HG03521 (cell line): ENCODE measurements around the gene PBX1.

Source experiments
- ATAC-seq: cut with Tn5 transposase; IDR thresholded peaks from one replicate; pipeline ENCODE4 v1.9.1; 2021; ENCODE audit warnings: mild to moderate bottlenecking, moderate library complexity; ENCODE audit not compliant: unreplicated experiment

The PBX1 gene

GRCh38 chr1:164794356-164794755, 235.4 kb downstream of the PBX1 start:
- no peak for ATAC-seq

DNA sequence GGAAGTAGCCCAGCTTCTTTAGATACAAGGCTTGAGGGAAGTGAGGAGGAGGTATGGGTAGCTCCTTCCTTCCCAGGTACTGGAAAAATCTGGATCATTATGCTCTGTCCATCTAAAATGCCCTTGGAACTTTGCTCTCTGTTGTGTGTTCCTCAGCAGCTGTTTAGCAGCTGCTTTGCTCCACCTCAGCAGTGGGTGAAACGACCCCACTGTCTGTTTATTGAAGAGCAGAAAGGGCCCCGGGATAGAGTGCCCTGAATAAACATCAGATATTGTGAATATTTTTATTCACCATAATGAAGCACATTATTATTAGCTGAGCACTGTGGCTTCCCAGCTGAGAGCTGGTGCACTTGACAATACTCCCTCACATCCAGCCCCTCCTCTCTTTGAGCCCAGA, 237.9 kb downstream of the PBX1 start:
- no peak for ATAC-seq

DNA sequence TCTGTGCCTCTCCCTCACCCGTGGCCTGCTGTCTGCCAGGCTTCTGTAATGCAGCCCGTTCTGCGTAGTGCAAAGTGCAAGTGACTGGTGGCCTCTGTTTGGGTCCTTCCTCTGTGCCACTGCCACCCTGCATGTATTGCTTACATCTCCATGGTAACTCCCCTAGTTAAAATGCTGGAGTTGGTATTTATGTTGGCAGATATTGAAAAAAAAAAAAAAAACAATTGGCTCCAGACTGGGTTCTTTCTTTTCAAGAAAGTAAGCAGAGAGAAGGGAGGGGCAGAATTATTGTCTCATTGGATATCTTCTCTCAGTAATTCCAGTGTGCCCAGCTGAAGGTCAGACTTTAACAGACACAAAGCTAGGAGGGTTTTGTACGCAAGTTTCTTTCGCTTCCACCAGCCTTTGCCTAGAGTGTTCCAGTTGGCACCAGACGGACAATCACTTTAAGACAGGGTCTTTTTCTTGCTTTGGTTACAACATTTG, 242.3 kb downstream of the PBX1 start:
- ATAC-seq = no peak

- no peak for ATAC-seq
Measured at GRCh38 chr1:164801791-164802502, 243.0 kb downstream of the PBX1 start.

DNA sequence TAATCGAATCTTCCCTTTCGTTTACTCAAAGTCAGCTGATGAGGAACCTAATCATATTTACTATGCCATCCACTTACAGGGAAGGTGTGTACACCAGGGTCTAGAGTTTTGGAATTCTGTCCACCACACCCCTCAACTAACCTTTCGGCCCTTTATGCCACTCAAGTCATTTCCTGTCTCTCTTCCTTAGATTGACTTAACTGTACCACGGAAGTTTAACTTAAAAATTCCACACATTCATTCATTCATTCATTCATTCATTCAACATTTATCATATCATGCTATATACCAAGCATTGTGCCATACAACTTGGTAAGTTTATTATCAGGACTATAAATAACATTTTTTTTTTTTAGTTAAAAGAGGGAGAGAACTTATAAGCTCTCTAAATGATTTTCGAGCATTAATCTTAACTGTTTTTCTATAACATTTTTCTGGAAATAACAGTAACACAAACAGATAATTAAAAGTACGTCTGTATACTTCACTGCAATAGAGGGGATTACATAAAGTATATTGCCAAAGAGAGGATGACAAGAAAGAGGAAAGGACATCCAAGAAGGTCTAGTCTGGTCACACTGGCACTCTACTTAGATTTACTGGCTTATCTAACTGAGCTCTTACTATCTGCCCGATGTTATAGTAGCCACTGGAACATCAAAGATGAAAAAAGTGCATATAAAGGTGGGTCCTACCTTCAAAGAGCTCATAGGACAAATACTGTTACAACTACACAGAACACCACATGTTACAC, 243.7 kb downstream of the PBX1 start:
- ATAC-seq = no peak

GRCh38 chr1:164803366-164803765, 244.4 kb downstream of the PBX1 start:
- no peak for ATAC-seq

GRCh38 chr1:164804366-164804765, 245.4 kb downstream of the PBX1 start:
- no peak for ATAC-seq

GRCh38 chr1:164805399-164805798, 246.4 kb downstream of the PBX1 start:
- no peak for ATAC-seq

DNA sequence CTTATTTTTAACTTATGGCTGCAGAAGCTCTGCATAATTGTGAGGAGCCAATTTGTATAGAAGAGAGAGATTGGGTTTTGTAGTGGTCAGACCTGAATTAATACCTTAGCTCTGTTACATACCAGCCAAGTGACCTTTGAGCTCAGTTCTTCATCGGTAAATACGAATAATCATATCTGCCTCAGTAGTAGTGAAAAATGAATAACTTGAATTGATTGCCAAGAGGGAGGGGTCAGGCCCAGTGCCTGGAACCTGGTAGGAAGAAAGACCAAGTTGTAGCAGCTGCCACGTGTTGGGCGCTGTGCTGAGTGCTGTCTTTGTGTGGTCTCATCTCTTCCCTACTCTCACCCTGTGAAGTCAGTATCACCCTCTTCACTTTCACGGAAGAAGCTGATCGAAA, 247.5 kb downstream of the PBX1 start:
- no peak for ATAC-seq

DNA sequence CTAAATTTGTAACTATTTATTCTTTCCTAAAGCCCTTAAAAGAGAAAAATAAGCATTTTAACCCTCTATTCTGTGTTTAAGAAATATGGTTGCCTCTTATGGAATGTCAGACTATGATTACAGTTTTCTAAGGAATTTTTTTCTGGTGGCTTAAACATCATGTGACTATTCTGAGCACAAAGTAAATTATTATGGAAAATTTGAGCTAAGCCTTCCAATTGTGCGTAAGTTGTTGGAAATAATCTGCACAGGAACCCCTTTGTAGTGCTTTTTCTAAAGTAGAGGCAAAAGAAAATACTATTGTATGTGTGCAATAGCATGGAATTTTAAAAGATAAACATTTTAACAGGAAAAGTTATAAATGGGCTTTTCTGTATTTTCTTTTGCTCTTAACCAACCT, 254.8 kb downstream of the PBX1 start:
- no peak for ATAC-seq

DNA sequence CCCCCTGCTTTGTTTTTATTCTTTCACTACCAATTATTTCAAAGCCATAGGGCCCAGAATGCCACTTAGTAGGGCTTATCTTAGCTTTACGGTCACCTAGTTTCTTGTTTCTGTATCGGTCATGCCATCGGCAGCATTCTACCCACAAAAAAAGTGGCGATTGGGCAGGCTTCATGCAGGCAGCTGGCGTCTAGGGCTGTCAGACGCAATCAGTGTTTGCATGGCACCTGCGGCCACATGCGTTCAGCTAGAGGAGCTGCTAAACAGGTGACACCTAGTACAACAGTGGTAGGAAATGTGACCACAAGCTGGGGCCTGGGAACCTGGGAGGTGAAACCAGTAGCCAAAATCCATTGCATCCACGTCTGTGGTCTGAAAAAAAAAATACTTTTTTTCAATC, 262.7 kb downstream of the PBX1 start:
- no peak for ATAC-seq

DNA sequence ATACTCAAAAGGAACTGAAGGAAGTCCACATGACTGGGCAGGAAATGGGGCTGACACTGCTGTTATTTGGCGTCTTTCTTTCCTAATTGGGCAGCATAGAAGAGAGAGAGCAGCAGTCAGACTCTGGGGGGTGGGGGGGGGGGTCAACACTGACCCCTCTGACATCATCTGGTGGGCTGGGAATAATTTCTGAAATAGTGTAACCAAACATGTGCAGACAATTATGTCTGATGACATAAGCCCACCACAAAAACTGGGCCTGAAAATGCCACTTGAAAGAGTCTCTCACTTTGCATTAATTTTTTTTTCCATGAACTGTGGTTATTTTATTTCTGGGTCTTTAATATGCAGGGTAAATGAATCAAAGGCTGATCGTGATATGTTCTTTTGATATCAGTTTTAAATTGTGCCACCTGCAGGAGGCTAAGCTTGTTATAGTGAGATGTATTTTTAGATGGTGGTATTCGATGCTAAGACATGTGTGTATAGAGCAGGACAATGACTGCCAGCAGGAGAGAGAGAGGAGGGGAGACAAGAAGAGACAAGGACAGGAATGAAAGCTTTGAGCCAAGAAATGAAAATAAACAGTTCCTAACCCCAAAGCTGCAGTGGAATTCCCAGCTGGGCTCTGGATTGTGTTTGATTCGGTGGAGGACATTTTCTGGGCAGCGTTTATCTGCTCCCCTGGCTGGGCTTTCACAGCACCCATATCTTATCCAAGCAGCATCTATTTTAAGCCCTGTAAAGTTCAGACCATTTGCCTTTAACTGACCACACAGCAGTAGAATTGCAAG, 264.7 kb downstream of the PBX1 start:
- no peak for ATAC-seq

GRCh38 chr1:164824542-164824941, 265.6 kb downstream of the PBX1 start:
- no peak for ATAC-seq

GRCh38 chr1:164830628-164831027, 271.6 kb downstream of the PBX1 start:
- ATAC-seq = no peak

DNA sequence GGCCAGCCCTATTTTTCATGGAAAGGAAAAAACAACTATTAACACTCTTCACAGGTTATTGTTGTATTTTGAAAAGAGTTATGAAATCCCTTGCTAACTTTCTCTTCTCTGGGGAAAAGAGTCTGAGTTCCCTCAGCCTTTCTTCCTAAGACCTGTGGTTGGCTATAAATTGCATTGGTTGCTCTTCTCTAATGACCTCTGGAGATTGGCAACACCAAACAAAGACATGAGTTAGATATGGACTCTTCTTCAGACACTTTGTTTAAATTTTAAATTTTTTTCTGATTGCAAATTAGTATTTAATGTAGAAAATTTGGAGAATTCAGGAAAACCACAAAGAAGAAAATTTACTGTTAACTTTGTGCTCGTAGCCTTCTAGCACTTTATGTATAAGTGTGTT, 275.7 kb downstream of the PBX1 start:
- ATAC-seq = no peak

GRCh38 chr1:164836614-164837018, 277.6 kb downstream of the PBX1 start:
- no peak for ATAC-seq

DNA sequence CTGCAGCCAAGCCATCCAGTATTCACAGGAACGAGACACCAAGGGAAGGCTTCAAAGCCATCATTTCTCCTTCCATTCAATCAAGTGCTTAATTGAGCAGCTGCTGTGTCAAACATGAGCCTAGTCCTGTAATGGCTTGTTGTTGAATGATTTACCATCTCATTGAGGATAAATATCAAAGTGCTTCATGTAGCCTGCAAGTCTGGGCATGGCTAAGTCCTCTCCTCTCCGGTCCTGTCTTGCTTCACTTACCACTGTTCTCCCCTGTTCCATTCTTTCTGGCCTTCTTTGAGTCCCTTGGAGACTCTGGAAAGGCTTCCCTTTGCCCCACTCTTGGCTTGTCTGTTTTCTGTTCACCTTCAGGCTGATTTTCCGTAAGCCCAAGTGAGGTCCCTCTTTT, 279.8 kb downstream of the PBX1 start:
- no peak for ATAC-seq

- ATAC-seq = no peak
Measured at GRCh38 chr1:164840936-164841335, 282.0 kb downstream of the PBX1 start.

DNA sequence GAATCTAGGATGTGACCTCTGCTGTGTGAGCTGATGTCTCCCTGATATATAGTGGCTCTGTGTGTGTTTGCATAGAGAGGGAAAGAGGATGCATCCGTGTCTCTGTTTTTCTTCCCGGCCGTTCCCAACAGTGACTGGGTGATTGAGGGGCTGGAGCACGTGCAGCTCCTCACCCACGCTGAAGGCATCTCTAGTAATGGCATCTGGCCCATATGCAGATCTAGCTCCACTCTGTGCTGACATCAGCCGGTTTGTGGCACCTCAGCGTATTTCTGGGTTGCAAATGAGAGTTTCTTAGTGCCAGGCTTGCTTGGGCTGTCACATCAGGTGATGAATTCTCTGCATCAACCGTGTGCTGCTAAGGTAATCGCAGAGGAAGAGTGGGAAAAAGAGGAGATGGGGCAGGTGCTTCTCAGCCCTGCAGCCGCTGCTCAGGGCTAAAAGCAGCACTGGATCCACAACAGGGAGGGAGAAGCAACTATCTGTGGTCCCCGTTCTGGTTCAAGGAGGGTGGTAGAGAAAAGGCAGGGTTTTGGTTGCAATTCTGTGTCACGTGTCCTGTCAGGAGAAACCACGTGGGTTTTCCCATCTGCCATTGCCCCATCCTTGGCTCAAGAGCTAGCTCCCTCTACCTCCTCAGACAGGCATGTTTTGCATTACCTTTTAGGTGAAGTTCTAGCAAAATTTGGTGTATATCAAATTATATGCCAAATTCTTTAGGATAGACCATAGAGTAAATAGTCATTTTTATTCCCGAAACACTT, 282.9 kb downstream of the PBX1 start:
- ATAC-seq = no peak

GRCh38 chr1:164842870-164843269, 283.9 kb downstream of the PBX1 start:
- no peak for ATAC-seq
